RPMI7951 (cell line): ENCODE data around the gene DOP1A. TPM values are rescaled to one million over a fixed set of nuclear protein-coding genes. Genes with fewer than 3 reads are reported as not detected.
A peak's percentile ranks its signal among the peaks of the same experiment; 100 is the strongest.

Source experiments
- DNase-seq: peaks from one replicate; pipeline ENCODE4 v3.0.0-alpha.2; 2012; ENCODE audit warnings: low read depth
- total RNA-seq: library from RNA; depleted of rRNA; stranded (reverse); fragments of >200 nt; shearing (Covaris generic); gene quantifications from 2 replicates; pipeline ENCODE4 v1.2.3, GENCODE V29; 2014; rRNA removed

The DOP1A gene, protein sequence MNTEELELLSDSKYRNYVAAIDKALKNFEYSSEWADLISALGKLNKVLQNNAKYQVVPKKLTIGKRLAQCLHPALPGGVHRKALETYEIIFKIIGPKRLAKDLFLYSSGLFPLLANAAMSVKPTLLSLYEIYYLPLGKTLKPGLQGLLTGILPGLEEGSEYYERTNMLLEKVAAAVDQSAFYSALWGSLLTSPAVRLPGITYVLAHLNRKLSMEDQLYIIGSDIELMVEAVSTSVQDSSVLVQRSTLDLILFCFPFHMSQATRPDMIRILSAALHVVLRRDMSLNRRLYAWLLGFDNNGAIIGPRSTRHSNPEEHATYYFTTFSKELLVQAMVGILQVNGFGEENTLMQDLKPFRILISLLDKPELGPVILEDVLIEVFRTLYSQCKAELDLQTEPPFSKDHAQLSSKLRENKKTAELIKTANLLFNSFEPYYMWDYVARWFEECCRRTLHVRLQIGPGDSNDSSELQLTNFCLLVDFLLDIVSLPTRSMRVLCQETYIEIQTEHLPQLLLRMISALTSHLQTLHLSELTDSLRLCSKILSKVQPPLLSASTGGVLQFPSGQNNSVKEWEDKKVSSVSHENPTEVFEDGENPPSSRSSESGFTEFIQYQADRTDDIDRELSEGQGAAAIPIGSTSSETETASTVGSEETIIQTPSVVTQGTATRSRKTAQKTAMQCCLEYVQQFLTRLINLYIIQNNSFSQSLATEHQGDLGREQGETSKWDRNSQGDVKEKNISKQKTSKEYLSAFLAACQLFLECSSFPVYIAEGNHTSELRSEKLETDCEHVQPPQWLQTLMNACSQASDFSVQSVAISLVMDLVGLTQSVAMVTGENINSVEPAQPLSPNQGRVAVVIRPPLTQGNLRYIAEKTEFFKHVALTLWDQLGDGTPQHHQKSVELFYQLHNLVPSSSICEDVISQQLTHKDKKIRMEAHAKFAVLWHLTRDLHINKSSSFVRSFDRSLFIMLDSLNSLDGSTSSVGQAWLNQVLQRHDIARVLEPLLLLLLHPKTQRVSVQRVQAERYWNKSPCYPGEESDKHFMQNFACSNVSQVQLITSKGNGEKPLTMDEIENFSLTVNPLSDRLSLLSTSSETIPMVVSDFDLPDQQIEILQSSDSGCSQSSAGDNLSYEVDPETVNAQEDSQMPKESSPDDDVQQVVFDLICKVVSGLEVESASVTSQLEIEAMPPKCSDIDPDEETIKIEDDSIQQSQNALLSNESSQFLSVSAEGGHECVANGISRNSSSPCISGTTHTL (N-terminal part only)
- 9.2 and 15.4 TPM in 2 replicates for total RNA-seq

DNA sequence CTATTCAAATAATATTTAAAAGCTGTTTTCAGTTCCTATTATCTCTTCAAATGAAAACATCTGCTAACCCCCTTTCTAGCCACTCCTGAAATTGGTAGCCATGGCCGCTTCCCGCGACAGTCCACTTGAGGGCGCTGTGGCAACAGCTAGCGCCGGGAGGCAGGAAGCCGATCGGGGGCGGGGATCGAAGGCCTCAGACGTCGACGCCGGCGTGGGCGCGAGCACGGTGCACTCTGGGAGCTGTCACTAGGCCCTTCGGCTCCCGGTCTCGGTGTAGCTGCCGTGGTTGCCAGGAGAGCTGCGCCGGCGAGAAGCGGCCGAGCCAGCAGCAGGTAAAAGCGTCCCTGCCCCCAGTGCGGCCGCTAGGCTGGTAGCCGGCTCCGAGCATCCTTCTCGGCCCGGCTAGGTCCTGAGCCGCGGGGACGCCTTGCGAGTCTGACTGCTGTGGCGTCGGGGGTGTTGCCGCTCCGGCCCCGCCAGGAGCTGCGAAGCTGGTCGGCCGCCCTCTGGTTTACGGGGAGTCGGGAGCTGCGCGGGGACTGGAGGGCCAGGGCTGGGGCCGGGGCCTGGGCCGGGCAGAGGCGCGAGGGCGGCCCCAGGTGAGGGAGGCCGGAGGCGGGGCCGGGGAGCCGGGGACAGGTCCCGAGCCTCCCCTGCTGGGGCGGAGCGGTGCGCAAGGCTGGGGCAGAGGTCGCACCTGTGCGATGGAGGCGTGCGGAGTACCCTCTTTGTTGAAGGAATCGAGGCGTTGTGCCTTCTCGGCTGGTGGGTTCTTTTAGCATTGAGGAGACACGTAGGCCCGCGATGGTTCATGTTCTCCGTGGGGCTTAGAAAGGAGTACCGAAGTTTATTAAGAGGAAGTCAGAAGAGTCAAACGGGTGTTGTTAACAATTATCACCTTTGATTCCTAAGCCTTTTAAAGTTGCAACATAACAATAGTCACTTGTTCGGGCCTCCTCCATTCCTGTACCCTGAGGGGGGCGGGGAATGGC is at the start of gene DOP1A:
Gene DOP1A, plus strand, starts transcription at position 224 of the 992 bp plus-strand sequence. CDS start 29,307 bp downstream, outside the sequence.
- peak; percentile 89 for DNase-seq

DNA sequence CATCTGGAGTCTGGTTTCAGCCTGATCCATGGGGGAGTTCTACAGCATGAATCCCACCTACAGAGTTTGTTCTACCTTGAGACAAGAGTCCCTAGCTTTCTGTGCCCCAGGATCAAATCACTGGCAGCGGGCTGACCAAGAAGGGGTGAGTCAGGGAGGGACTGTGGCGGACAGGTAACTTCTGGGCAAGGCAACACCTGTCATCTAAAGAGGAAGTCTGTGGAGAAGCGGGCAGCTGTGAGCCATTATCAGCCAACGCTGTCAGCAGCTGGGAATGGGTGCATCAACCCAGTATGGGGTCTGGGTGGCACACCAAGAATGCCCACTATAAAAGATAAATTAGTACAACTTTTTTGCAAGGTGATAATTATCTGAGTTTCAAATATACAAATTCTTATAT is 47.7 kb upstream of the DOP1A start:
- DNase-seq: no peak

DNA sequence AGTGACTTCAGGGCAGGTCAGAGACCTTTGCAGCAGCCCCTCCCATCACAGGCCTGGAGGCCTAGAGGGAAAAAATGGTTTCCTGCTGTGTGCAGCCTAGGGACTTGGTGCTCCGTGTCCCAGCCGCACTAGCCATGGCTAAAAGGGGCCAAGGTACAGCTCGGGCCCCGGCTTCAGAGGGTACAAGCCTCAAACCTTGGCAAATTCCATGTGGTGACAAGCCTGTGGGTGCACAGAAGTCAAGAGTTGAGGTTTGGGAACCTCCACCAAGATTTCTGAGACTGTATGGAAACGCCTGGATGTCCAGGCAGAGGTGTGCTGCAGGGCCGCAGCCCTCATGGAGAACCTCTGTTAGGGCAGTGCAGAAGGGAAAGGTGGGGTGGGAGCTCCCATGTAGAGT is 35.8 kb upstream of the DOP1A start:
- no peak for DNase-seq

DNA sequence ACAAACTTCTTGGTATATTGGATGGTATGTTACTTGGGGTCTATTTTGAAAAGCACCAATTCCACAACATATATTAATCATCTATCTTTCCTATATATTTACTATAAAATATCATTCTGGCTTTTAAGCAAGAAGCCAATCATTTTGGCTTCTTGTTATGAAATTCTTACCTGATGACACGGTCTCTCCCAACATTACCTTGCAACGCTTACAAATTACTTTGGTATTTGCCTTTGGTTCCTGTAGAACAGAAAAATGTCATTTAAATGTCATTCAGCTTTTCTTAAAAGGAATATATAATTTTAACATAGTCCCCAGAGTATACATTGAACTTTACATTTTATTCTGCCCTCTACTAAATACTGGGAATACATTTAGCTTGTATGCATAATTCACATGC is 29.2 kb upstream of the DOP1A start:
- DNase-seq: no peak

DNA sequence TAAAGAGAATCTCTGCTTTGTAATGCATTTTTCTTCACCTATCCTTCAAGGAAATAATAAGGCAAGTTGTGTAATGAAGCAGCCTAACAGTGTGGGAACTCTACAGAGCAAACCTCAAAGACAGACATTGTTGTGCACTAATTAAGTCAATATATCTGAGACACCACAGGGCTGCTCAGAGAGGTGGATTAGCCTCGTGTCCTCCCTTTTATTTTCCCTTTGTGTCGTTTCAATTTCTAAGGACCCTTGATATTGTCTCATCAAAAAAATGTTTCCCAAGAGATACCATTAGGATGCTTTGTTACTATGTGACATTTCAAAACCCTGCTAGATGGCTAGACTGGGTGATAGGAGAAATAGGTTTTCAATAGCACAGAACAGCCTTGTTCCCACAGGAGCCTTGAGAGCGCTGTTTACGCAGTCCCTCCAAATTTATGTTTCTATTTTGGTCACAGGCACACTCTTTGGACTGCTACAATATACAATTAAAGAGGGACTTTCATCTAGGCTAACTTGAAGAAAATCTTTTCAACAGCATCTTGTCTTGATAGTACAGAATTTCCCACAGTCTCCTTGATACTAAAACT is 24.9 kb upstream of the DOP1A start:
- DNase-seq: no peak

DNA sequence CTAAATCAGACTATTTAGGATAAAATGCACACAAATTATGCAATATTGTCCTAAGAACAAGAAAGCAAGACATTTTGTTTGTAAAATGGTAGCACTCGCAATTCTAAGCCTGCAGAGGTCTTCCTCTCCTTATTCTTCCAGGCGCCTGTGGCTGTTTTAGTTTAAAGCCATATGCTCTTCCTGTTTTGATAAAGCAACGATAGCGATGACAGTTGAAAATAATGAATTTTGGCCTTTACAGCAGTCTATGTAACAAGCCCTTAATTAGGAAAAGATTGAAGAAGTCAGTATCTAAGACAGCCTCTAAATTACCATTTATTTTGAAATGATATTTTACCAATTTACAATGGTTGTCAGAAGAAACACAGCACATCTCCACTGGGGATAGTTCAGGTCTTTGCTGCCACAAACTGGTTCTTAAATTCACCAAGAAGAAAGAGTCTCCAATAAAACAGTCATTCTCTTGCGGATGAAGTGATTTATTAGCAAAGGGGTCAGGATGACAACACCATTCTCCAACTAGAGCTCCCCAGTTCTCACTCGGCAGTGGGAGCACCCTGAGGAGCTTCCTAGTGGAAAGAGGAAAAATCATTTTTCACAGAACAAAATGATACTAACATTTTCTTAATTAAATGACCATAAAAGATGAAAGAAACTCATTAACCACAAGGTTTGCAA is 23.2 kb upstream of the DOP1A start:
- no peak for DNase-seq

DNA sequence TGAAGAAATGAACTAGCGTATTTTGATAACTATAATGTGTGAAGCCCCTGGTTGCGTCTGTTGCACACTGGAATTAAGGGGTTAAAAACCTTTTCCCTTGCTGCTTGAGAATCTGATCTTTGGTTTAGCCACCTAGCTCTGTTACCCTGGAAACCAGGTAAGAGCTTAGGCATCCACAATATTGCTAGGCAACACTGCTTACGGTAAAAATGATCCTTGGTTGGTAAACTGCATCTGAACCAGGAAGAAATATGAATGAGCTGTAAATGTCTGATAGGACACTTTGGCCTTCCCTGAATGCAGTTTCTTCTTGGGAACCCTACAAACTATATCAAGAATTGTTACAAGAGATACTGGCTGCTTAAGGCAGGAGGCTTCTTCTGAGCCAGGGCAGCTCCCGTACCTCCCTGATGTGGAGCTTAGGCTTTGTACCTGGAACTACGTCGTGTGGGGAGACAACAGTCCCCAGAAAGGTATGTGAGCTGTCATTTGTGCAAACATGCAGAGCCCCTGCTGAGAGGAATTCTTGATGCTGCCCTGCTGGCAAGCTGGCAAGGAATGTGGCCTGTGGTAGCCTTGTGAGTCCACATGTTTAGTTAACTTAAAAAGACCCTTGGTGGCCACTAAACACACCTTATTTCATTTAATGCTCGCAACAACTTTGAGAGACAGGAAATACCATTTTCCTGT is 20.3 kb upstream of the DOP1A start:
- DNase-seq: no peak

DNA sequence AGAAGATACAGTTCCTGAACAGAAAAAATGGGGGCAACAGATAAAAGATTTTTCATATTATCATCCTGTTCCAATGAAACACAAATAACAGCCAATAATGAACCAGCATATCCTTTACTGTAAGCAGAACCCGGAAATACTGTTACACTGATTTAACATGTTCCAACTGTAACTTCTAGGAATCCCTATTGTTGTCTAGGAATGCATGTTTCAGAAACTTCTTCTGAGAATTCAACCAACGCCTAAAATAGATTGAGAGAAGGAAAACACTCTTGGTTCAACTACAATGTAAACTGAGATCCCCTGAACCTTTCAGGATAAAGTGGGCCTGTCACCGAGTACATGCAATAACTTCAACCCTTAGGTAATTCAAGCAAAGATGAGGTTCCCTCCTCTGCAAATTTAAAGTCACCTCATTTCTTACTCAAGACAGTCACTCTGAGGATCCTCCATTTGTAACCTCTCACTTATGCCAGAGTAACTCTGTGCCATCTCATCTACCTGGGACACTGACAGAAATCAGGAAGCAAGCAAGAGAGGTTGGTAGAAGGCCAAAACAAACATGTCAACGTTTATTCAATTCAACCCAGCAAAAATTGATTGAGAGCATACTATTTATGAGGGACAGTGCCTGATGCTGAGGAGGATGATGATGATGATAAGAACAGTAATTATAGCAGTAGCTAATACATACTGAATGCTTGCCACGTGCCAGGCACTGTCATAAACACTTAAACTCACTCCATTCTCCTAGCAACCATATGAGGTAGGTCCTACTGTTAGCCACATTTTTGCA is 15.9 kb upstream of the DOP1A start:
- no peak for DNase-seq

DNA sequence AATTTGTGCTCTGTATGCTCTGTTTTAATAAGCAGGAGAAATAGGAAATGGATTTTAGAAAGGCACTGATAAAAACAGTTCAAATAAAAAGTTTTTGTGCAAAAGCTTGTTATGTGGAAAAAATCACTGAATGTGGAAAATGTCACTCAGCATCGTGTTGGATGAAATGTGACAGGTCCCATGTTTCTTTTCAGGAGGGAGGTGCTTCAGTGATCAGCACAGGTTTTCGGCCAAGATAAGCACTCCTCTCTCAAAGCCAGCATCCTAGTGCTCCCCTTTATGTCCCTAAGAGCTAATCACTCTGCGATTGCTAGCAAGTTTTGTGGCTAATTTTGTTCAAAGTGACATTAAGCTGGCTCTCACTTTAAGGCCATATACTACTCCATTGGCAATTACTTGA is 13.8 kb upstream of the DOP1A start:
- DNase-seq: no peak

DNA sequence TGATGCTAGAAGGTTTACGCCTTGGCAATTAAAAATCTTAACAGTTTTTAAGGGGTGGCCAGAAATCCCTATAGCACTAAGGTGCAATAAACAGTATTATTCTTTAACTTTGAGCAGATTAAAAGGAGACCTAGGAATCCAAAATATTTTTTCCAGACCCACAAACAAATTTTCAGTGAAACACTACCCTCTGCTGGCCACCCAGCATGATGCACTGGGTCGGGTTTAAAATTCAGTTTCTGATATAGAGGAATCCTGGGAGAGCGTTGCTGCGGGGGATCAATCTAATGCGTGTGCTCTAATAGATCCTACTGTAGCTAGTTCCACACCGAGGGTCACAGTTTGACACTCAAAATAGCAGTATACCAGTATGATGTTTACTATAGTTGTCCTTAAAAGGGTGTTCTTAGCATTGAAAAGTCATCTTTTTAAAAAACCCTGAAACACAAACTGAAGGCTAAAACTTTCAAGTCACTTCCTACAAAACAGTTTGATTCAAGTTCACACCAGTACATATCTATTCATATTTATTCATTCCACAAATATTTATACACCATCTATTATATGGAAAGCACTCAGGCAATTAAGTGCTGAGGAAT is 12.0 kb upstream of the DOP1A start:
- peak; percentile 42 for DNase-seq

DNA sequence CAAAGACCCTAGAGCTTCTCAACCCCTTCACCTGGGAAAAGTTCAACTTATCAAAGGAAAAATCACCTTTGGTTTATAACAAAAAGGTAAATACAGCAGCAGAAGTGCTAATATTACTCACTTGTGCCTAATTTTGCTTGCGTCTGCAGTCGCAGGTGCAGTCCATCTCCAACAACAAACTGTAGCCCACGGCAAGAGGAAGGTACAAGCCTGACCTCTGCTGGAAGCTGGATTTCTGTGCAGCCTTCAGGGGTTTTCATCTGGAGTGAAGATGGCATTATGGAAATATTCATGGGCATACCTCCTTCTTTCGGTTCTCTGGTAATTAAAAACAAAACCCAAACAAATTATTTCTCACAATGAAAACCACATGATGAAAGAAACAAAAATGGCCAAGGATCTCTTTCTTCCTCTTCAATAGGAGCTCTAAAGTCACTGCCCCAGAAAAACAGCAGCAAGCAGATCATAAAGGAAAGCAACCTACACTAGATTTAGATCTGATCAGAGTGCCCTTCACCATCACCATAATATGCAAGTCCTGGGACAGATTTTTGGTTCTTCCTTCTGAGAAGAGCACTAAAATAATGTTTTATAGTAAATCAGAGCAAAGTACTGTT is 9.7 kb upstream of the DOP1A start:
- DNase-seq: peak; percentile 34

DNA sequence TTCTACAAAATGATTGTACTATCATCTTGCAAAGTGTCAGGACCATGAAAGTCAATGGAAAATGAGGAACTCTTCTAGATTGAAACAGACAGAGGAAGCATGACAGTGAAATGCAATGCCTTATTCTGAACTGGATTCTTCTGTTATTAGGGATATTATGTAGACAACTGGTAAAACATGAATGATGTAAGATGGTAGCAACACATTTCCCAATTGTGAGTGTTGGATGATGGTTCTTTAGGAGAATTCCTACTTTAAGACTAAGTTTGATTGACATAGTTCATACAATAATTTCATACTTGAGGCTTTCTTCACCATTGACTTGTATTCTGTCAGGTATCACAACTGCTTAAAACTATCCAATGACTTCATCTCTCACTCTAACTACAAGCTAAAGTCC is 6.3 kb upstream of the DOP1A start:
- no peak for DNase-seq

DNA sequence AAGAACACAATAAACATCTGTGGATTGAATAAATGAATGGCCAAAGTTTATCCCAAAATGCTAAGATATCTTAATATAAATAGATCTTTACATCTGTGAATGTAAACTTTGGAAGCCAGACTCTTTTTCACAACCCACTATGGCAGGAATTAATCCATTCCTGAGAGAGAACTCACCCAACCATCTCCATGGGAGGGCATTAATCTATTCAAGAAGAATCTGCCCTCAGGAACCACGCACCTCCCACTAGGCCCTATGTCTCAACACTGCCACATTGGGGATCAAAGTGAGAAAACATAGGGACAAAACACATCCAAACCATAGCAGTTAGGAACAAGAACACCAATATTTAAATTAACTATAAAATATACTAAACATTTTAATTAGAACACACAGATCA is 5.2 kb upstream of the DOP1A start:
- peak; percentile 15 for DNase-seq

DNA sequence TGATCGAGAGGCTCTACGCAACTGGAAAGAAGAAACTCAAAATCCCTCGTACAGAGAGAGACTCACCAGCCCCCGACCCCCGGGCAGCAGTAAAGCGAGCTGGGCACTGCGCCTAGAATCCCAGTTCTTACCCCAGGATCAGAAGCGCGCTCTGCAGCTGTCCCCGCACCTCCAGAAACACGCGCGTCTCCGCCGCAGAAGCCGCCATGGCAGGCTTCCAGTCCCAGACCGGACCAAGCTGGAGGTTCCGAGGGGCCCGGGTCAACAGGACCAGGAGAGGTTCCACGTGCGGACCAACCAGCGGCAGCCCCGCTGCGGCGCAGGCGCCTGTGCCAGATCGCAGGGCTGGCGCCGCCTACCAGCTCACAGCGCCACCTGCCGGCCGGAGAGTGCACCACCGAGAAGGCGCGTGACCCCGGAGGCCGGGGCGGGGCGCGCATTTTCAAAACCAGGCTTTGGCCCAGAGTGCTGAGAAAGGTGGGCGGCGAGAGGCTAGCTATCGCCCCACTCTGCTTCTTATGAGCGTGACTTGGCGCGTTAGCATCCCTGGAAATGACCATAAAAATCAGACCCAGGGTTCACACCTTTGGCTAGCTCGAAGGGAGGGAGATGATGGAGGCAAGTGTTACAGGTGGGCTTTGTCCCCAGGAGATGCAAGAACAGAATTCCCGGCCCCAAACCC is 1.8 kb upstream of the DOP1A start, which contains the start of gene UBE3D:
Gene UBE3D, minus strand, starts transcription at position 331 of the 682 bp plus-strand sequence. Its CDS starts 123 bp downstream, at position 208.
- DNase-seq: peak; percentile 77

DNA sequence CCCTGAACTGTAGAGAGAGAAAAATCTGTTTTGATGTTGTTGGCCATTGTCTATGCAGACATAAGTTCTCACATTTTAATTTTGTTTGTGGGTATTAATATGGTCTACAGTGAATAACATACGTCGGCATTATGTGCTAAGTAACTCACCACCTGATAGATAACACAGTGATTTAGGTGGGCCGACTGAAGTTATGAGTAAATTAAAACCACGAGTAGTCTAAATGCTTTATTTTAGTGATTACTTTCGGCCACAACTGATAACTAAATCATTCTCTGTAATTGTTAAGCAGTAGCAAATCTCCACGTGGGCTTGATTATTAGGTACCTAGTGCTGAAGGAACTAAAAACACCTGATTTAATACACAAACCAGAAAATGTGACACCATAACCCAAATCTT is 1.1 kb downstream of the DOP1A start:
- DNase-seq: no peak

DNA sequence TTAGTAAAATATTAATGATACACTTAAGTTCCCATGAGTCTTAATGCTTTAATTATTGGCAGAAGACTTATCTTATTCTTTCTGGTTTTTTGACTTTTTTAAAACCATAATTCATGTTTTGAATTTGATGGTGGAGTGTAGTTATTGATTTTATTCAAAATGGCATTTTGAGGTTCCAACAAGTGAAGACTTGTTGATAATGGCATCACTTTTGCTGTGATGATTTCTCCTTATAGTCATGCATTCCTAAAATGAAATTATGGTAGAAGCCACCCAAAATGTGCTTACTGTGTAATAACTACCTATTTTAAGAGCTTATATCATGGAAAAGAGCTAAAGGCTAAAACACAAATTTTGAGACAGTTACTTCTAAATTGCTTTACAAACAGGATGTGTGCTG is 2.2 kb downstream of the DOP1A start:
- no peak for DNase-seq

DNA sequence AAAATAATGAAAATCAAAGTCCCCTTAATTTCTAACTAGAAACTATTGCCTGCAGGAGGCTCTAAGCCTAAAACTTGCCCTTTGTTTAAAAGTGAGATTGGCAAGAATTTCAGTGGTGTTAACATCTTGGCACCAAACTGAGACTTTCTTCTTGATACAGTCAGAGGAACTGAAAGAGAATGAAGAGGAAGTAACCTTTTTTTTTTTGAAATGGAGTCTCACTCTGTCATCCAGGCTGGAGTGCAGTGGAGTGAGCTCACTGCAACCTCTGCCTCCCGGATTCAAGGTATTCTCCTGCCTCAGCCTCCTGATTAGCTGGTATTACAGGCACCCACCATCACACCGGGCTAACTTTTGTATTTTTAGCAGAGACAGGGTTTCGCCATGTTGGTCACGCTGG is 3.6 kb downstream of the DOP1A start:
- no peak for DNase-seq
